Lung (tissue), 12 donors: ENCODE results near the gene LLGL2. TPM values are rescaled to one million over a fixed set of nuclear protein-coding genes. Genes with fewer than 3 reads are reported as not detected.

Experiments
- ATAC-seq: fragments of 200-7000 bp; cut with Tn5 transposase; one replicate; pipeline ENCODE4 v1.9.1; 2020; ENCODE audit warnings: moderate number of reproducible peaks; ENCODE audit not compliant: insufficient read depth, low FRiP score
- DNase-seq, 3 donors: peaks; one replicate each; pipeline ENCODE4 v3.0.0-alpha.2; 2013 to 2017
- H3K27ac ChIP-seq, 2 donors: one replicate each; pipeline ENCODE4 v1.5.1; 2013; ENCODE audit warnings: mild to moderate bottlenecking in 2 of 2, moderate library complexity in 2 of 2, control low read depth in 1 of 2, inconsistent platforms in 1 of 2, low read depth in 1 of 2, low read length in 1 of 2
- H3K27me3 ChIP-seq, 3 donors: one replicate each; pipeline ENCODE4 v1.5.1; 2013; ENCODE audit warnings: low read length in 2 of 3; ENCODE audit not compliant: control insufficient read depth in 3 of 3, insufficient read depth in 3 of 3
- H3K36me3 ChIP-seq, 4 donors: one replicate each; pipeline ENCODE4 v1.5.1; 2013; ENCODE audit warnings: low read length in 4 of 4, mild to moderate bottlenecking in 1 of 4, moderate library complexity in 1 of 4; ENCODE audit not compliant: control insufficient read depth in 4 of 4, insufficient read depth in 4 of 4
- H3K4me1 ChIP-seq, 5 donors: one replicate each; pipeline ENCODE4 v1.5.1; 2013; ENCODE audit warnings: low read length in 5 of 5, mild to moderate bottlenecking in 2 of 5, moderate library complexity in 1 of 5; ENCODE audit not compliant: control insufficient read depth in 5 of 5, insufficient read depth in 5 of 5
- H3K4me3 ChIP-seq: one replicate; pipeline ENCODE4 v1.5.1; 2013; ENCODE audit warnings: mild to moderate bottlenecking, control low read depth, moderate library complexity
- H3K9ac ChIP-seq, 2 donors: one replicate each; pipeline ENCODE4 v1.5.1; 2013; ENCODE audit warnings: low read length in 2 of 2, control low read depth in 1 of 2; ENCODE audit not compliant: insufficient read depth in 1 of 2
- H3K9me3 ChIP-seq, 4 donors: one replicate each; pipeline ENCODE4 v1.5.1; 2013; ENCODE audit warnings: low read length in 3 of 4, mild to moderate bottlenecking in 1 of 4, moderate library complexity in 1 of 4; ENCODE audit not compliant: control insufficient read depth in 4 of 4, insufficient read depth in 3 of 4
- CTCF ChIP-seq: IDR thresholded peaks from 2 replicates; pipeline ENCODE4 v1.5.1; 2012; ENCODE audit warnings: mild to moderate bottlenecking; ENCODE audit errors: control extremely low read depth, extremely low read depth
- WGBS, 2 donors: extraction: QIAGEN DNeasy Blood & Tissue Kit; methylation state at CpG; one replicate each; pipeline ENCODE4 v1.1.7; 2013; 5-methylcytosine and 5-hydroxymethylcytosine counted together
- polyA plus RNA-seq, 2 donors: library from polyadenylated mRNA; stranded (reverse); fragments of 200-250 nt; gene quantifications; one replicate each; pipeline ENCODE4 v1.2.1, GENCODE V29; 2013
- total RNA-seq, 2 donors: library from RNA; depleted of rRNA in 1 of 2; stranded (reverse); fragments of >200 nt in 1 of 2; gene quantifications; one replicate each; pipeline ENCODE4 v1.2.1, GENCODE V29; 2014 to 2021
- donor health status: control.
- donor health status: control.
- donor health status: Bipolar disorder and iron deficiency.
- donor health status: healthy.
- donor health status: DM: yes; HTN: yes; CAD: no.

Gene LLGL2
- total and polyA plus RNA-seq, 4 donors = 80.5 to 199 (median 149) TPM

- TF ChIP-seq CTCF = no peak
- H3K36me3 ChIP-seq = peaks cover 3 to 35% (median 17%) of the 10 kb centered on the region in 4 donors
Observed at GRCh38 chr17:75490173-75490743, 35.2 kb upstream of the LLGL2 start.

GRCh38 chr17:75490953-75491649 lies 34.4 kb upstream of the LLGL2 start:
- H3K9me3 ChIP-seq = no peaks in the 10 kb centered on the region
- WGBS, 2 donors = 68 to 70% methylated on average over 19 of the region's 19 CpGs
- H3K4me1 ChIP-seq = peaks cover 0 to 29% (median 3%) of the 10 kb centered on the region in 5 donors
- no peak overlapping the region for H3K9ac ChIP-seq
- peak overlapping the region in 1 of 2 donors; percentile 68 for H3K27ac ChIP-seq
- no peak overlapping the region for H3K4me3 ChIP-seq
- H3K36me3 ChIP-seq = peaks cover 3 to 44% (median 20%) of the 10 kb centered on the region in 4 donors
- ATAC-seq (peak; percentile 21), DNase-seq (no peak)
- H3K27me3 ChIP-seq = no peaks in the 10 kb centered on the region
- no peak for TF ChIP-seq CTCF

More at GRCh38 chr17:75490173-75490743, 35.2 kb upstream of the LLGL2 start:
- H3K27me3 ChIP-seq = no peaks in the 10 kb centered on the region
- H3K9me3 ChIP-seq = no peaks in the 10 kb centered on the region
- peaks cover 0 to 29% (median 3%) of the 10 kb centered on the region in 5 donors for H3K4me1 ChIP-seq
- no peak for ATAC-seq
- H3K4me3 ChIP-seq = no peak overlapping the region
- peak overlapping the region in 1 of 2 donors; percentile 68 for H3K27ac ChIP-seq
- 55 to 77% methylated on average over 14 of the region's 14 CpGs for WGBS, 2 donors
- no peak overlapping the region for H3K9ac ChIP-seq
- DNase-seq = no peak

GRCh38 chr17:75491680-75492079 lies 33.8 kb upstream of the LLGL2 start:
- 92 to 96% methylated on average over 15 of the region's 15 CpGs for WGBS, 2 donors
- Histone ChIP-seq H3K9me3 (no peaks in the 10 kb centered on the region), H3K27ac (no peak overlapping the region), H3K9ac (no peak overlapping the region), H3K4me1 (peaks cover 0 to 25% (median 3%) of the 10 kb centered on the region in 5 donors), H3K27me3 (no peaks in the 10 kb centered on the region), H3K4me3 (no peak overlapping the region), H3K36me3 (peaks cover 3 to 50% (median 20%) of the 10 kb centered on the region in 4 donors)
- no peak for TF ChIP-seq CTCF
- DNase-seq = no peak
- no peak for ATAC-seq
